ENCODE measurements around the gene DIPK1B.

GRCh38 chr9:136695955-136696354 lies 16.4 kb upstream of the DIPK1B start:
- no peak for TF ChIP-seq YY1 (IDR thresholded peaks at IDR 0.05; ENCODE audit: insufficient read depth, insufficient read length)
- TF ChIP-seq ZNF274 (IDR thresholded peaks at IDR 0.05; ENCODE audit: low read depth, low read length), result no peak
